Activated T-cell treated with anti-CD3 and anti-CD28 coated beads for 1 hour (primary cell): Measurements from ENCODE around the gene DOCK9.

Experiments
- DNase-seq: peaks from one replicate; pipeline ENCODE4 v3.0.0-alpha.2; 2020; ENCODE audit warnings: low read depth

The DOCK9 gene

DNA sequence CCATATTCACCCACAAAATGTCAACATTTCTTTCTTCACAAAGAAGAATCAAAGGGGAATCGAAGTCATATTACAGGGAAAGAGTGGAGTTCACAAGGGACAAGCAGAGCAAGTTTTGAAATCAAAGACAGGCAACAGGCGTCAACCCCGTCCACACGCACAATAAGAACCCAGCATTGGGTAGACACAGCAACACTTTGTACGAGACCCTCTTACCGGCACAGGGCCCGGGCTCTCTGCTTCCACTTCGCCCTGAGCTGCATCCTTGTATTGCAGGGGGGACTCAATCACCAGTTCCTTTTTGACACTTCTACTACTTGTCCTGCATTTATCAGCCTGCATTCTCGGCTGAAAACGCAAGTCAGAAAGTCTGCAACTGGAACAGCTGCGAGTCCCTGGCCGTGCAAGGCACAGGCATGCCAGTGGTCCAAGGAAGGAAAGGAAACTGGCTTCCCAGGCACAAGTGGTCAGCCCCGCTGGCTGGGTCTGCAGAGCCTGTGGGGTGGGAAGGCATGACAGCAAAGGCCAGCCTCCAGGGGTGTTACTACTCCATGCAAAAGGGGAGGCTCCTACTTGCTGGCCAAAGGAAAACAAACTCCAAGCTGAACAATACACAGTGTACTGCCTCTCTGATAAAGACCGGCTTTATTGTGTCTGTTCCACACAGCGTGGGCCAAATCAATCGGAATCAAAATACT lies at the start of gene DOCK9:
Gene DOCK9 (minus strand): TSS at position 497 of the 698 bp plus-strand sequence. CDS start 155 bp downstream, at position 342.
- DNase-seq = no peak

- no peak for DNase-seq
These were observed 49.4 kb upstream of the DOCK9 start for GRCh38 chr13:99027260-99027659.

DNA sequence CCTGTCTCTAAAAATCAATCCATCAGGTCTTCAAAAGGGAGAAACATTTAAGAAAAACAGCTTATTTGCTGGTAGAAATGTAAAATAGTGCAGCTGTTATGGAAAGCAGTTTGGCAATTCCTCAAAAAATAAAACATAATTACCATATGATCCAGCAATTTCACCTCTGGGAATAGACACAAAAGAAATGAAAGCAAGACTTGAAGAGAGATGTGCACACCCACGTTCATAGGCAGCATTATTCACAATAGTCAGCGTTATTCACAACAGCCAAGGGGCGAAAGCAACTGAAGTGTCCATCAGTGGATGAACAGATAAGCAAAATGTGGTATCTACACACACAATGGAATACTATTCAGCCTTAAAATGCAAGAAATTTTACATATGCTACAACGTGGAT lies 45.1 kb upstream of the DOCK9 start:
- DNase-seq = no peak

GRCh38 chr13:99018418-99019180 lies 40.7 kb upstream of the DOCK9 start:
- DNase-seq = no peak

GRCh38 chr13:99015606-99016490 lies 38.0 kb upstream of the DOCK9 start:
- no peak for DNase-seq

DNA sequence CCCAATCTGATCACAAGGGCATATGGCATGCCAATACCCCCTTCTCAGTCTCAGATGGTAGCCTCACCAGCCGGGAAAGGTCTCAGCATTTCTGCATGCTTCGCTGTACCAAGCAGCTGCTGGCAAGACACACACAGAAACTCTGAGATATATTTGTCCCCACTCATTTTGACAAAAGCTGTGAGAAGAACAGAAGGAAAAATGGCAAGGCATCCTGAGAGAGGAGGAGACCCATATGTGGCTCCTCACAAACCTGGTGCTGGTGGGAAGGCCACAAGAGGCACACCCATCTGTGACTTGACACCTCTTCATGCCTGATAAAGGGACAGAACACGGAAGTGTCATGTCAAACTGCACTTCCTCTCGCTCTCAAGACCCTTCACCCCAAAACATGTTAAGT lies 36.7 kb upstream of the DOCK9 start:
- DNase-seq = no peak

DNA sequence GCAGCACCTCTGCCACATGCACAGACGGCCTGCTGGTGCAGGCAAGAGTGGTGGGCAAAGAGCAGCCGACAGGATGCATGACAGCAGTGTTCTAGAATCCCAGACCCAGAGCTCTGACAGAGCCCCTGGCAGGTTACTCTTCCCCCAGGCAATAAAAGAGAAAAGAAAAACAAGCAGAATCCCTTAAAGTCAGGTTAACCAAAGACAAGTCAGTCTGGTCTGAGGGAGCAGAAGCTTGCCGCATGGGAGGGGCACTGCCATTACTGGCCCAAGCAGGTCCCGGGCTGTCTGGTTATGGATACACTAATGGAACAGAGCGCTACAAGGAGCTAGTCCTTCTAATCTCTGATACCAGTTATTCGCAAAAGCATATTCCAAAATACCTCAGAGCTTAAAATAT lies 36.1 kb upstream of the DOCK9 start:
- DNase-seq = no peak

DNA sequence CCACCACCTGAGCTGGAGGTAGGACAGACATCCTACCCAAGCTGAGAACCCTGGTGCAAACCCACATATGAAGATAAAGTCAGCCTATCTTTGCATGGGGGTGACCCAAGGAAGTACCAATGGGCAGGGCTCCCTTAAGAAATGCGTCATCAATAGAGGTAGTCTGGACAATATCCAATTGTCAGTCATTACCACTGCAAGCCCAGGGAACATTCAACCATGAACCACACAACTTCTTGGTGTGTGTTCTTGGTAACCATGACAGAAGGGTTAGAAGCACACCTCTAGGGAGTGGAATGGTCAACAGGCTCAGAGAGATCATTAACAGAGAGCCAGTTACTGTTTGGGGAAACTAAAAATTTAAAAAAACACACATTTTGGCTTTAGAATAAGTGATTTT lies 34.7 kb upstream of the DOCK9 start:
- no peak for DNase-seq

DNA sequence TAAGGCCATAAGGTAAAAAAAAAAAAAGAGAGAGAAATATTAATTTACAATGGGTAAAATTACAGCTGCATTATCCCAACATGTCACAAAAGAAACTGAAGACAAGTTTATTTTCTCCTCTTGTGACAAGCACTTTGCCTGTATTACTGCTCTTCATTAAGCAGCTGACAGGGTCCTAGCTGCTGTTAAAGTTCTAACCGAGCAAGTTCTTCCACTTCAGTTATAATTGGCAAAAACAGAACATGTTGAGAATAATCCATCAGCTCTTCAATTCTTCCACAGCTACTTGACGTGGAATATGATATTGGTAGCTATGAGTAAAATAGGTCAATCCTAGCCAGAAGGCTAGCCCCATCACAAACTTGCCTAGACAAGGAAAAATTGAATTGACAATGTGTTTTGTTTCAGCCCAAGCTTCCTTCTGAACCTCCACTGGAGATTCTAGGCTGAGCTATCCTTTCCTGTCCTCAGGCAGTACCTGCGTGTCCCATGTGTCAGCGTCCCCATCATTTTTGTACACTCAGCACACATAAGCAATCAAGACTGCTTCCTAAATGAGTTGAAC lies 32.2 kb upstream of the DOCK9 start:
- no peak for DNase-seq

DNA sequence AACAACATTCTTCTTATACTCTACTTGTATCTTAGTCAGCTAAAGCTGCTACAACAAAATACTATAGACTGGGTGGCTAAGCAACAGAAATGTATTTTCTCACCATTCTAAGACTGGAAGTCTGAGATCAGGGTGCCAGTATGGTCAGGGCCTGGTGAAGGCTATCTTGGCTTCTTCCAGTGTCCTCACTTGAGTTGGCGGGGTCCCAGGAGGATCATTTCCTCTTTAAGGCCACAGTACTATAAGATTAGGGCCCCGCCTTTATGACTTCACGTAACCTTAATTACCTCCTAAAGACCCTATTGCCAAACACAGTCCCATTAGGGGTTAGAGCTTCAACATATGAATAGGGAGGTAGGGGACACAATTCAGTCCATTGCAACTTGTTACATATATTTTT lies 30.7 kb upstream of the DOCK9 start:
- DNase-seq = no peak

DNA sequence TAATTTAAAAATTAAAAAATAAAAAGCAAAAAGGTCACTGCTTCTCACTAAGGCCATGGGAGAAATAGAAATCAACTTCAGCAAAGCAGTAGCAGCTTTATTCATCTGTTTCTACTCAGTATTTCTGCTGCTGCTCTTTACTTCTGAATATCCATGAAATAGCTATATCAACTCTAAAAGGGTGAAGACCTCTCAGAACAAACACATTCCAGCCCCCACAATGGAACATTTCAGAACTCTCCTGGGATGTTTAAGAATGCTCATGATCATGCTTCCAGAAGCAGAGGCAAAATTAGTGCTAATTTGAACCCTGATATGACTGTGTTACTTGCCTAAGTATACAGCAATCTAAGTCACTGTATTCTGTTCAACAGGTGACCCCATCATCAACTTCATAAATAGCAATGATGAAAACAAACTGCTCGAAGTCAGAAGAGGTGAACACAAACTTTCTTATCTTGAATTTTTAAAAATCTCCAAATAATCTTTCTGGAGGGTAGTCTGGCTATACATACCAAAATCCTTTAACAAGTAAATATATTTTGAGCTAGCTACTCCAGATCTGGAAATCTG lies 29.6 kb upstream of the DOCK9 start:
- no peak for DNase-seq

DNA sequence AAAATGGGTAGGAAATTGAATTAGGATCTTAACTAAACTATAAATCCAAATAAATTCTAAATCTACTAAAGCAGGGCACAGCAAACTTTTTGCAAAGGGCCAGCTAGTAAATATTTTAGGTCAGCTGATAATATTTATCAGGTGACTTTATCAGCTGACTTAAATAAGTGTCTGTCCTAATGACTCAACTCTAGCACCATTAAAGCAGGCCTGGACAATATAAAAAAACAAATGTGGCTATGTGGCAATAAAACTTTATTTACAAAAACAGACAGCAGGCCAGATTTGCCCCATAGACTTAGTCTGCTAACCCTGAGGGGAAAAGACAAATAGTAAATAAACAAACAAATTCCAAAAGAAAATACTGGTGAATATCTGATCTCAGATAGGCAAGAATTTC lies 27.7 kb upstream of the DOCK9 start:
- no peak for DNase-seq

DNA sequence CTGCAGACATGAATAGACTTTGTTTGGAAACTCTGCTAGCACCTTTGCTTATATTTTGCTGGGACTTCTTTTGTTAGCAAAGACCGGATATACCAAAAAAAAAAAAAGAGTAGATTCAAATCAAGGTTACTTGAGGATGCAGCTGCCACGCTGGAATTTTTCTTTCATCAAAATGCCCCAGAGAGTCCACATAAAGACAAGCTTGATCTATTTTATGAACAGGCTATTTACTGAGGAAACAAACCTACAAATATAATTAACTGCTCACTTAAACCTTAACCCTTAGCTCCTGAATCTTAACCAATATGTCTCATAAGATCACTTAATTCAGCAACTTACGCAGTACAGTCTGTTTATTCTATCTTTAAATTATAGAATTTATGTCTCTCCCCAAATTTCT lies 27.1 kb upstream of the DOCK9 start:
- DNase-seq = no peak

- no peak for DNase-seq
These were observed 26.1 kb upstream of the DOCK9 start for GRCh38 chr13:99003851-99004471.

GRCh38 chr13:99003186-99003585 lies 25.3 kb upstream of the DOCK9 start:
- no peak for DNase-seq

DNA sequence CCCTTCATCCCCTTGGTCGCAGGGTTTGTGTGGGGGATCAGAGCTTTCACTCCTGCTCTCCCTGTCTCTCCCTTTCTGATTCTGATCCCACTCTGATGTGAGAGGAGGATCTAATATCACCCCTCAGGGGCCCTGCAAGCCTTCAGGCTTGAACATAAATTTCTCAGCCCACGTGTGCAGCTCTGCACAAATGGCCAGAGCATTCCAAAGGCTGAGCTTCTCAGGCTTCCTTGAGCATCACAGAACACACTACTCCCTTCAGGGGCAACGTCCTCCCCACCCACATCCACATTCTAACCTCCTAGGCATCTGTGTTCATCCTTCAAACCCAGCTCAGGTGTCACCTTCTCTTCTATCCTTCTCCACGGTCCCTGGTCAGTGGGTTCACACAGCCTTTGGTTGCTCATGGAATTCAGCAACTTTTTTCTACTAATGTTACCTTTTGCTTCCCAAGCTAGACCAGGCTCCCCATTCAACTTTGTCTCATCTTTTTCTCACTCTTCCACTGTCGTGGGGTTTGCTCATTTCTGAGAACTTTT lies 24.4 kb upstream of the DOCK9 start:
- no peak for DNase-seq

GRCh38 chr13:99000137-99000536 lies 22.3 kb upstream of the DOCK9 start:
- DNase-seq = no peak

DNA sequence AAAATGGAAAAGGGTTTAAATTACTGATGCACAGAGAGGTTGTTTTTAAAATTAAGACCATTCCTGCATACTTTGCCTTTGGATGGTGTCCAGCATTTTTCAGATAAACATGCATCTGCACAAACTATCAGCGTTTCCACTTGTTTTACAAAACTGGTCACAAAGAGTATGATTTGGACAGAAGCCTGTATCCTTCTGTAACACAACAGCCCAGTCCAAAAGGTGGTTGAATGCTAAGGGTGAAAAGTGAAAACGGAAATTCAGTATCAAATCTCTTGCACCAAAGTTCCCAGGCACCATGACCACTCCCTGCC lies 21.7 kb upstream of the DOCK9 start:
- DNase-seq = no peak

GRCh38 chr13:98998831-98999638 lies 21.2 kb upstream of the DOCK9 start:
- peak; percentile 17 for DNase-seq
